Mucosa of descending colon (tissue), 3 donors: ENCODE results near the gene FKBP5. TPM values are rescaled to one million over a fixed set of nuclear protein-coding genes. Genes with fewer than 3 reads are reported as not detected.

Experiments used
- ATAC-seq: fragments of 200-7000 bp; cut with Tn5 transposase; one replicate; pipeline ENCODE4 v1.9.1; 2020; ENCODE audit warnings: mild to moderate bottlenecking, moderate library complexity
- DNase-seq, 3 donors: peaks; one replicate each; pipeline ENCODE4 v3.0.0-alpha.2; 2020
- H3K36me3 ChIP-seq: fragments of 200-600 bp; one replicate; pipeline ENCODE4 v1.8.0; 2021; ENCODE audit warnings: low read depth, mild to moderate bottlenecking
- H3K4me1 ChIP-seq: fragments of 200-600 bp; one replicate; pipeline ENCODE4 v1.8.0; 2021; ENCODE audit warnings: low read depth, mild to moderate bottlenecking
- H3K4me3 ChIP-seq: fragments of 200-600 bp; one replicate; pipeline ENCODE4 v1.8.0; 2021; ENCODE audit warnings: mild to moderate bottlenecking
- H3K9me3 ChIP-seq: fragments of 200-600 bp; one replicate; pipeline ENCODE4 v1.8.0; 2021; ENCODE audit warnings: mild to moderate bottlenecking
- CTCF ChIP-seq: fragments of 200-600 bp; IDR thresholded peaks from one replicate; pipeline ENCODE4 v1.8.0; 2022; ENCODE audit warnings: antibody characterized with exemption, mild to moderate bottlenecking
- intact Hi-C, 2 donors: fragments of 100-400 bp; cut with DNase I in 1 of 2; cut with micrococcal nuclease in 1 of 2; formaldehyde crosslinking; loops; one replicate each; pipeline versions ENCODE4 v1.11.0 to v1.11.1; 2022; cut with DNase I, micrococcal nuclease
- total RNA-seq, 3 donors: library from RNA; stranded (reverse); fragmentation: NEBNext Ultra II Directional in 2 of 3; extraction: Animal tissue kit (Norgen Biotek cat#: 25700) in 2 of 3; gene quantifications; one replicate each; pipeline versions ENCODE4 v1.2.1 to v1.2.4, GENCODE V29; 2021 to 2023
- donor health status: DM: no; HTN: no; CAD: no; lungs with moderate emphysema.
- donor health status: DM: no; HTN: no; CAD: no.
- donor health status: DM: no; HTN: yes; CAD: no.

FKBP5 gene
- total RNA-seq, 3 donors from 2014 or later: 22.1 to 174 (median 150) TPM

DNA sequence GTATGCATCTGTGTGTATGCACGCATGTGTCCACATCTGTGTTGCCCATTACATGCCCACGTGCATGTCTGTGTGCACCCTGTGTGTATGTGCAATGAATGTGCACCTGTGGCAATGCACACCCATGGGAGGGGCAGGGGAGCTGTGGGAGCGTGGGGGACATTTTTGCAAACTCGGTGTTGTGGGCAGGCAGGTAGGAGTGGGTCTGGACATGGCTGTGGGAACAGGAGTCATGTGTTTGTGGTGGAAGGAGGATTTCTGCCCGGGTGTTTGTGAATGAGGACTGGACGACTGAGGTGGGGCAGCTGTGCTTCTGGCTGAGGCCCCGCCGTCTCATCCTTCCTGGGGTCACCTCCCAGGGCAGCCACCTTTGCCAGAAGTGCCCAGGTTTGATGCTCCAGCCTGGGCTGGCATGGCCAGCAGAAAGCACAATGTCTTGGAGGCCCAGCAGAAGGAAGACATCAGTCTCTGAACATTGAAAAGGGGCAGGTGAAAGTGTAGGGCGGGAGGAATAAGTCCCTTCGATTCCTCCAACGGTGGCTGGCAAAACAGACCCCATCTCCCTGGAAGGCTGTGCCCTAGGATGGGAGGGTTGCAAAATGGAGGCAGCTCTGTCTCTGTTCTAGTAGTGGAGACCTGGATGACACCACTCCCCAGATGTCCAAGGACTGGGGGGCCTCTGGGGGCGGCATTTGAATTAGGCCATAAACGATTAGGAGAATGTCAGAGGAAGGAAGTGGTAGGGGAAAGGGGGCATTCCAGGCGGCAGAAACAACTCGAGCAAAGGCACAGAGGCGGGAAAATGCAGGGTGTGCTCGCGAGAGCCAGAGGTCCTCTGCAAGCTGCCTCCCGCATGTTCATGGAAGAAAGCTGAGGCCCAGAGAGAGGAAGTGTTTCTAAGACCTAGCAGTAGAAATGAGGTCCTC, 29.0 kb upstream of the FKBP5 start:
- Histone ChIP-seq H3K36me3 (no peaks in the 10 kb centered on the region), H3K4me1 (peaks cover 30% of the 10 kb centered on the region), H3K4me3 (no peak overlapping the region), H3K9me3 (no peaks in the 10 kb centered on the region)
- no peak for TF ChIP-seq CTCF
- no peak for ATAC-seq
- intact Hi-C loops: no loop called here
- DNase-seq: no peak

DNA sequence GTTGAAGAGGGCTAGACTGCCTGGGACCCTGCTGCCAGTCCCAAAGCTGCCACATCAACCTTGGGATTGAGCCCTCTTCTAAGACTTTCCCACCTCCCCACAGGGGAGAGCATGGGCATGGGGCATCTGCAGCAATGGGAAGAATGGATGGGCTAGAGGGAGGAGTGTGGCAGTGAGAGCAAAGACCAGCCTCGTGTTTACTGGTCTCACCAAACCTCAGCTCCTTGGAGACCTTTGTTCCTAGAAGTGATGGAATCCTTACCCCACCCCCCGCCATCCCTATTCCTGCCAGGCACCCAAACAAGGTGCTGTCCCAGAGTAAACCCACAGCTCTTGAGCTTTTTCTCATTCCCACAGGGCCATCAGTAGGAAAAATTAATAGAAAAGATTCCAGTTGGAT, 28.1 kb upstream of the FKBP5 start:
- intact Hi-C loops: no loop called here
- H3K4me3 ChIP-seq: no peak overlapping the region
- peaks cover 23% of the 10 kb centered on the region for H3K4me1 ChIP-seq
- DNase-seq (peak in 1 of 3 donors; percentile 58), ATAC-seq (no peak)
- no peaks in the 10 kb centered on the region for H3K9me3 ChIP-seq
- no peaks in the 10 kb centered on the region for H3K36me3 ChIP-seq
- no peak for TF ChIP-seq CTCF

- Histone ChIP-seq H3K4me1 (peaks cover 4% of the 10 kb centered on the region), H3K36me3 (no peaks in the 10 kb centered on the region), H3K9me3 (no peaks in the 10 kb centered on the region), H3K4me3 (no peak overlapping the region)
- TF ChIP-seq CTCF: no peak
- no peak for DNase-seq
- intact Hi-C loops: no loop called here
- no peak for ATAC-seq
These were observed 24.5 kb upstream of the FKBP5 start for GRCh38 chr6:35713006-35713767.

DNA sequence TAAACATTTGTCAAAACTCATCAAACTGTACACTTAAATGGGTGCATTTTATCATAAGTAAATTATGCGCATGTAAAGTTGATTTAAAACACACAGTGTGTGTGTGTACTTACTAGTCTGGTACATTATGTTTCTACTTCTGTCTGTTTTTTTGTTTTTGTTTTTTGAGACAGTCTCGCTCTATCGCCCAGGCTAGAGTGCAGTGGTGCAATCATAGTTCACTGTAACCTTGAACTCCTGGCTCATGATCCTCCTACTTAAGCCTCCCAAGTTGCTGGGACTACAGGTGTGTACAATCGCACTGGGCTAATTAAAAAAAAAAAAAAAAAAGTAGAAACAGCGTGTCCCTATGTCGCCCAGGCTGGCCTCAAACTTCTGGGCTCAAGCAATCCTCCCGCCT, 23.0 kb upstream of the FKBP5 start:
- intact Hi-C loops: no loop called here
- Histone ChIP-seq H3K4me3 (no peak overlapping the region), H3K4me1 (no peaks in the 10 kb centered on the region), H3K9me3 (no peaks in the 10 kb centered on the region), H3K36me3 (no peaks in the 10 kb centered on the region)
- no peak for TF ChIP-seq CTCF
- DNase-seq (no peak), ATAC-seq (no peak)

- intact Hi-C loops: no loop called here
- no peaks in the 10 kb centered on the region for H3K4me1 ChIP-seq
- H3K36me3 ChIP-seq: no peaks in the 10 kb centered on the region
- ATAC-seq (peak; percentile 84), DNase-seq (no peak)
- no peak for TF ChIP-seq CTCF
- no peaks in the 10 kb centered on the region for H3K9me3 ChIP-seq
- no peak overlapping the region for H3K4me3 ChIP-seq
These were observed 21.6 kb upstream of the FKBP5 start for GRCh38 chr6:35710241-35710847.
